Inflammatory macrophage treated with lipopolysaccharide for 4 hours (primary cell): ENCODE results near the gene SLC10A6.
A peak's percentile ranks its signal among the peaks of the same experiment; 100 is the strongest.

Experiments used
- DNase-seq: peaks from one replicate; pipeline ENCODE4 v3.0.0-alpha.2; 2020

Gene SLC10A6

DNA sequence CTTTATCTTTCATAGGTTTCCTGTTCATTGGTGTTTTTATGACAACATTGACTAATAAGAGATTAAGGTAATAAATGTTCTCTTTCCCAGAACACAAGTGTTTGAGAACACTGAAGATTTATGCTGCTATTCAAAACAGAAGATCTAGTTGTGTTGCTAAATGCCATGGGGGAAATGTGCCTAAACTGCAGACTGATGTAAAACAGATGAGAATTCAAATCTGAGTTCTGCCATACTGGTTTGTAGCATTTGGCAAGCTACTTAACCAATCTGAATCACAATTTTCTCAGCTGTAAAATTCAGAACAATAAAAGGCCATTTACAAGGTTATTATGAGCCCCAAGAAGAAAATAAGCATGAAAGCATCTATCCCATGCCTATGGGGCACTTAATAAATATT is 2.3 kb downstream of the SLC10A6 start:
- DNase-seq: no peak

DNA sequence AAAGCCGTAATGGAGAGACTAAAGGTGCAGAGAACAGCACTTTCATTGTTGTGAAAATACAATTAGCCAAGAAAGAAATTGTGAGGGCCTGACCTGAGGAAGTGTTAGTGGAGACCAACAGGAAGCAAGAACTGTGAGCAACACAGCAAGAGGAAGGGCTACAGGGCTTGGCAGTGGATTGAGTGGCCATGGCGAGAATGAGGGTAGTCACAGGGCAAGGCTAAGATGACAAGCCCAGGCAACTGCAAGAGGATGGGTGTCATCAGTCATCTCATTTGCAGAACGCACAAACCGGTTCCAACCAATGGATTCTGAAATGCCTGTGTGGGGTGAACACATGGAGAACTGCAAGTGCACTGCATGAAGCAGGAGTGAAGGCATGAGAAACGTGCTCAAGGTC is 3.6 kb downstream of the SLC10A6 start:
- peak; percentile 19 for DNase-seq

DNA sequence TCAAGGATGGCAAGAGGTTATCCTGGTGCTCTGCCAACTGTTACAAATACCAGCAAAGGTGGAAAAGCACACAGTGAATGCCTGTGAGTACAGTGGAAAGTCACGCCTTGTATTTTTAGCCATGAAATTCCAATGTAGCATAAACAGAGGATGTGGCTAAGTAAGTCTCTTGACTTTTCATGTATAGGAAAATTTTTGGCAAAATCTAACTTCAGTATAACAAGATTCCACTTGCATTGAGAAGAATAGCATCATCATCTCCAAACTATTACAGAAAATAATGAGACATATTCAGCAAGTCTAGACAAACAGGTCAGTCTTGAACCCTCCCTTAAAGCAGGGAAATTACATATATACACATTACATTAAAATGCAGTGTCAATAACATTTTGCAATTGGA is 7.9 kb downstream of the SLC10A6 start:
- DNase-seq: no peak

DNA sequence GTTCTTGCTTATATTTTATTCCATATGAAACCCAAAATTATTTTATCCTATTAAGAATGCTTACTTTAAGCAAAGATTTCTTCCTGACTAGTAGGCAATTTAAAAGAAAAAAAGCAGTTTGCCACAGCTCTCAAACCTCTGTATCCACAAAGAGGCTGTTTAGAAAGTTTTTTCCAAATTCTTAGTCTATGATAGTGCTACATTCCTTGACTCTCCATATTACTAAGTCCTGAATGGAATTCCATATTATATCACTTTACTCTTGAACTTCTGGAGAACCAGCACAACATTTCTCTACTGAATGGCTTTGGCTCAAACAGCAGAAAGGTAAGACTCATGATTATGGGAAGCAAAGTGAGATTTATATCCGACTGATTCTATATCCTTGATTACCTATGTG is 8.3 kb downstream of the SLC10A6 start:
- DNase-seq: no peak

DNA sequence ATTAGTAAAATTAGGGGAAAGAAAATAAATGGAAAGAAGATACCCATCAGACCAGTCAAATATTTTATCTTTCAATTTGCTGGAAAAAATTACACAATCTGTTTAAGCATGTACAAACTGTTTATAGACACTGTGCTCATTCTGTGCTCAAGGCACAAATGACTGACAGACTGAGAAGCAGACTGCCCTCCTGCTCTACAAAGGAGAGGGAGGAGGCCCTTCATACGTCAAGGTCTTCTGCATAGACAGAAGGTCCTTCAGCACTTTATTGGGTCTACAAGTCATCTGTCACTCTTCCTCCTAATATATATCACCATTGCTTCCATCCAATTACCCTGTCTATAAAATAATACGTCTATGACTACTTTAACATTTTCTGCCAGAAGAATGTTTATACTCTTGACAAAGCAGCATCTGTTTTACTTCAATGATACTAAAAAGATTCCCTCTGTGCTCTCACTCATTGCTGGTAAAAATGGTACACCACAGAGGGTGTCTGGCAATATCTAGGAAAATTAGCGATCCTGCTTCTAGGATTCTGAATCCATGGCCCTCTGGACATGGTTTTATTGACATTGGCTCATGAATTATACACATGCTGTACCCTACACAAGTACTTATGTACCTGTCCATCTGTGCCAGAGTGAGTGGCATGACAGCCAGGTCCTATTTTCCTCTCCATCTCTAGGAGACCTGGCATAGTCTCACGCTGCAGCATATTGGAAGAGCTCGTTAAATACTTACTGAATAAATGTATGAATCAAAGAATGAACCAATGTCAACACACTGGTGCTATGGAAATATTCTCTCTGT is 11.3 kb downstream of the SLC10A6 start:
- DNase-seq: no peak

DNA sequence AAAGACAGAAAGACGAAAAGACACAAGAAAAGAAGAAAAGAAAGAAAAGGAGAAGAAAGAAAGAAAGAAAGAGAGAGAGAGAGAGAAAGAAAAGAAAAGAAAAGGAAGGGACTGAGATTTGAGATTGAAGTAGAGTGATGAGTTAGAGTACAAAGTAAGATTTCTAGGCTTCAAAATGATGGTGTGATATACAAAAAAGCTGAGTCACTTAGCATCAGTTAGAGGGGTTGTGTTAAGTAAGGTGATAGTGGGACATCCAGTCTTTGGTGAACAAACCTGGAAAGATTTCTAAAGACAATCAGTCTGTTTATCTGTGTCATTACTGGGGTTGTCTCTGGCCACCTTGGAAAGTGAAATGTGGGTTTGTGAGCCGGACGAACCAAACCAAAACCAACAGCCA is 13.5 kb downstream of the SLC10A6 start:
- no peak for DNase-seq

DNA sequence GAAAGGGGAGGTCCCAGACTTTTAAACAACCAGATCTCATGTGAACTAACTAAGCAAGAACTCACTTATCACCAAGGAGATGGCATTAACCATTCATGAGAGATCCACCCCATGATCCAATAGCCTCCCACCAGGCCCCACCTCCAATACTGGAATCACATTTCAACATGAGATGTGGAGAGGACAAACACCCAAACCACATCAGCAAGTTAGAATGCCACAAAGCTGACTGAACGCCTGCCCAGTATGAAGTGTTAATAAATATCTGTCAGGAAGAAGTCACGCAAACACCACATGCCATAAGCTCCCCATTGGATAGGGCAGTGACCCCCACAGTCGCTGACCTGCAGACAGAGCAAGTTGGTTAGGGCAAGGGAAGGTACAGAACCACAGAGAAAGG is 14.3 kb downstream of the SLC10A6 start:
- no peak for DNase-seq

DNA sequence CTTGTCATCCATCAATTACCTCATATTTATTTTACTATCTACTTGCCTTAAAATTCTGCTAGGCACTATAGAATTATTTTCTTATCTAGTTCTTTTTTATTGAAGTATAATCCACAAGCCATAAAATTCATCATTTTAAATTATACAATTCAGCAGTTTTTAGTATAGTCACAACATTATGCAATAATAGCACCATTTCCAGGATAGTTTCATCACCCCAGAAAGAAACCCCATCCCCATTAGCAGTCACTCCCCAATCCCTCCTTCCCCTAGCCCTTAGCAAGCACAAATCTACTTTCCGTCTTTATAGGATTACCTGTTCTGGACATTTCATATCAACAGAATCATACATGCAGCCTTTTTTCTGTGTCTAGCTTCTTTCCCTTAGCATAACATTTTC is 15.6 kb downstream of the SLC10A6 start:
- DNase-seq: no peak

DNA sequence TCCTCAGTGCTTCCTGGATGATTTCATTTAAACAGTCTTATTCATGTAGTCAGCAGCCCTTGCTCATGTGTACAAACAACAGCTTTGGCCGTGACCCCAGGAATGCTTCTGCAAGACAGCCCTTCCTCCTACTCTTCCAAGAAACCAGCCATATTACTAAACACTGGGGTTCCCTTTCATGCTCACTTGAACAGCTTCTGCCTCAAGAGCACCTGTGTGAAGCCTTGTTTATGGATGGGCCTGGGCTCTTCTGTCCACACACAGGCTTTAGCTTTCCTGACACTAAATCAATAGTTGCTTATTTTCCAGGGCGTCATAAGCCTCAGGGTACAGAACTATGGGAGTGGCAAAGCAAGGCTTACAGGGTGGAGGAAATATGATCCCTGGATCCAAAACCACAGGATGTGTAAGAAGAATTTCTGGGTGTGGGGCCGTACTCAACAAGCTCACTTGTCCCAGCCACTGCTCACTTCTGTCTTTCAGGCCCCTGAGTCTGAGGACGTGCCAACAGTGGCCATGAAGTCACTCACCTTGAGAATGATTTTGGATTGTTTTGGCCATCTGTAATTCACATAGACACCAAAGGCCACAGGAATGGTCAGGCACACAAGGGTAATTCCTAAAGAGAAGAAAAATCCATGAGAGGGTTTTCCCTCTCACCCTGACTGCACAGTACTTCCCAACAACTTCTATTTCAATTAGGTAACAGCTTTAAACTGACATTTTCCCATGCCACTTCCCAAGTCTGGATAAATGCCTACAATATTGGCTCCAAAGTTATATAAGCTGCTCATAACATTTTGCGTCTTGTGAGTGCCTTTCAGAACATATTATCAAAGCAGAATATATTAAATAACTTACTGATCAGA is 17.7 kb downstream of the SLC10A6 start:
- peak; percentile 62 for DNase-seq

DNA sequence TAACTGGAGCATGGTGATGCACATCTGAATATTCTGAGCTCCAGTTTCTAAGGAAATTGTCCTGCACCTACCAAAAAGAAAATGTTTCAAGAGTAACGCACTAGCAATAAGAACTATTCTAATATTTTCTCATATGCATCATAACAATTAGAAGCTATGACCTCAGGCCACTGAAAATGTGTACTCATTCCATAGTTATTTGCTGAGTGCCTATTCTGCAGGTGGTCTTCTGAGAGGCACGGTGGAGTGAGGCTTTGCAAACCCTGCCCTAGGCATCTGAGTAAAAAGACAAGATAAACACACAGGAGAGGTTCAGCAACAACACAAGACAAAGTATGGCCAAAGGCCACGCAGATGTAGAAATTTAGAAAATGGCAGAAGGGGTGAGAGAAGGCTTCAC is 23.7 kb downstream of the SLC10A6 start:
- DNase-seq: no peak

DNA sequence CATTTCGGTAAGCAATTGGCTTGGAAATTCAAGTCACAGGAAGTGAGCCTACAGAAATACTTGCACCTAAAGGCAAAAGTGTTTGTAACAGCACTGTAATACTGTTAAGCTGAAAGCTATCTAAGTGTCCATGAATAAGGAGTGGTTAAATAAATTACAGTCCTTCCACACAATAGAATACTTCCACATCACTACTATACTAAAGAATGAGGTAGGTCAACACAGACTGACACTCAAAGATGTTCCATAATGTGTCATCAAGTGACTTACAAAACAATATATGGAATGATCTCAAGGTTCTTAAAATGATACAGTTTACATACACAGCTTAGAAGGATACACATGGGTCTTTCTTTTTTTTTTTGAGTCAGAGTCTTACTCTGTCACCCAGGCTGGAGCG is 27.0 kb downstream of the SLC10A6 start:
- no peak for DNase-seq

DNA sequence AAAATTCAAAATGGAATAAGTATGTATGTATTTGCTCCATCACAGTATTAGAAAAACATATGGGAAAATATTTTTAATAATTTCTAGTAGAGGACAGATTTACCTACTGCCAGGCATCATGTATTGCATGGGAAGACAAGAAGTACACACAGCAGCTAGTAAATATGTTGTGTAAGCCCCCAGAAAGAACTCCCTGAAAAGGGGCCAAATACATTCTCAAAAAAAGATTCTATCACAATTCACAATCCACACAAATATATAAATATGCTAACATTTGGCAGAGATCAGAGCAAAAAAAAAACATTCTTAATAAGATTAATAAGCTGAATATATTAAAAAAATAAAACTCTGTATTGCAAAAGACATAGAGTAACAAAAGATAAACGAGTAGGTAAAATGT is 28.0 kb downstream of the SLC10A6 start:
- DNase-seq: no peak

DNA sequence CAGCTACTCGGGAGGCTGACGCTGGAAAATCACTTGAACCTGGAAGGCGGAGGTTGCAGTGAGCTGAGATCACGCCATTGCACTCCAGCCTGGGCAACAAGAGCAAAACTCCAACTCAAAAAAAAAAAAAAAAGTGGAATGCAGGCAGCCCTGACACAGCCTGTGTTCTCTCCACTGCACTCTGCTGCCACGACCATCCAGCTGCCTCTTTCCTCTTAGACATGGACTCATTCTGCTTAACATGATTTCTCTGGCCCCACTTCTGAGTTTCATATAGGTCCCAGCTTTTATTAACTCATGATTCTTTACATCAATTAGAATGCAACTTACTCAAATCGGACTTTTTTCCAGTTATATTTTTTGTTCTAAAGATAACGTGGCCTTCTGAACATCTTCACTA is 29.6 kb downstream of the SLC10A6 start:
- DNase-seq: no peak

DNA sequence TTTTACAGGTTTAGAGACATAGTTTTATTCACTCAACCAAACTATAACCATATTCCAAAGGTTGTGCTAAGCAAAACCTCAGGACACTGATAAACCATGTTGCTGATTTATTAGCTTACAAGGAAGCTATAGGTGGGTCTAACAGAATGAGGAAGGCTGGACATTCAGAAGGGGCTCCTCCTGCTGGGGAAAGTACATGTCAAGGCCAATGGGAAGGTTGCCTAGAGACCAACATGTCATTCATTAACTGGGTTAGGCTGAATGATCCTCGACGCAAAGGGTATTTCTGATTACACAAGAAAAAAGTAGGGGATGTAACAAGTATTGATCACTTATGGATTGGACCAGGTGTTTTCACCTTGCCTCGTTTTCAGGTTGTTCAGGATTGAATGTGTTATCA is 30.3 kb downstream of the SLC10A6 start:
- DNase-seq: no peak

DNA sequence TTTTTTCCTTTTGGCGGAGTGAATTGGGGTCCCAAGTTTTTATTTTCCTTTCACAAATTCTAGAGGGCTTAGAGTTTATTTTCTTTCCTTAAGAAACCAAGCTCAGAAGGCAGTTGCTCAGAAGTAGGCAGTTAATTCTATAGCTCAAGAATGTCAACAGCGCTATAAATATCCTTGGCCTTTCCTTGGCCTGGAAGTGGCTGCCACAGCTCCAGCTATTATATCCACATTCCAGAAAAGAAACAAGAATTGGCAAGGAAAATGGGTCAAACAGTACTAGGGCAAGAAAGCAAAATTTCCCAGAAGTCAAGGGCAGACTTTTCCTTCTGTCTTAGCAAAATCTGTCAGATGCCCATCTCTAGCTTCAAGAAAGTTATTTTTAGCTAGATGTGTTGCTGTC is 31.0 kb downstream of the SLC10A6 start:
- DNase-seq: no peak

DNA sequence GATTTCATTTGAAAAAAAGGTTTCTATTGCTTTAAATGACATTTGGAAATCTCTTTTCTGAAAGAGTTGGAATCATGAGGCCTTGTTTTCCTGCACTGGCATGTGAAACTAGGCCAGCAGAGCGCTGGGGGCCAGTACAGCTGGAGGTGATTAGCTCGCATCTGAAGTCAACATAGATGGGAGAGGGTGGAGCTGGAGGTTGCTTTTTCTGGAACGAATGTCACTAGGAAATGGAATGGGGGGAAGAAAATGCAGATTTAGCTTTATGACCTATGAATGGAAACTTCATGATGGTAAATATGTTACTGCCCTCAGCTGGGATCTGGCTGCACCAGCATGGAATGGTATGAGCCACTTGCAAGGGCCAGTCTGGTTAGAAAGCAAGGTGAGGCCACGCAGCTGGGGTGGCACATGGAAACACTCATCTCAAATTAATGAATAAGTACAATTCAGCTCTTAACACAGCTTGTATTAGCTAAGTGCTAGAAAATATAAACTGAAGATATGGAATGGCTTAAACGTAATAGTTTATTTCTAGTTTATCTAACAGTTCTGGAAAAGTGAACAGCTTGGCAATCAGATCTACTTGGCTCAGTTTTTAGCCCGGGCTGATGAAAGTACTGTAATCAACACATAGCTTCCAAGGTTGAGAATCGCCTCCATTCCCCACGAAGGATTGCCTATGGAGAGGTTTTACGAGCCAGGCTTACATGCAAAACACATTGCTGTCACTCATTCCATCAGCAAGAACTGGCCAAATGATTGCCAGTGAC is 32.5 kb downstream of the SLC10A6 start:
- DNase-seq: no peak

DNA sequence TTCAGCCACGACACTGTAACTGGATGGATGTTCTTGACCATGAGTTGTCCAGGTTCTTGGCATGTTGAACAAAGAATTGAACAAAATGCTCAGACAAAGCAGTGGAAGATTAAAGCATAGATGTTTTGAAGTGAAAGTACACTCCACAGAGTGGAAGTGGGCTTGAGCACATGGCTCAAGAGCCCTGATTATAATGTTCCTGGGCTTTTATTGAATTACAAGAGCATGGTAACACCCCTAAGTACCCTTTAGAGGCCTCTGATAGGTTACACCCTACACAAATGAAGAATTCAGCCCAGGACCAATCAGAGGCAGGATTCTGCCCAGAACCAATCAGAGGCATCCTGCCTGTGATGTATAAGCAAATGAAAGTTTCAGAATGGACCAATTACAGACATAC is 33.5 kb downstream of the SLC10A6 start:
- no peak for DNase-seq

DNA sequence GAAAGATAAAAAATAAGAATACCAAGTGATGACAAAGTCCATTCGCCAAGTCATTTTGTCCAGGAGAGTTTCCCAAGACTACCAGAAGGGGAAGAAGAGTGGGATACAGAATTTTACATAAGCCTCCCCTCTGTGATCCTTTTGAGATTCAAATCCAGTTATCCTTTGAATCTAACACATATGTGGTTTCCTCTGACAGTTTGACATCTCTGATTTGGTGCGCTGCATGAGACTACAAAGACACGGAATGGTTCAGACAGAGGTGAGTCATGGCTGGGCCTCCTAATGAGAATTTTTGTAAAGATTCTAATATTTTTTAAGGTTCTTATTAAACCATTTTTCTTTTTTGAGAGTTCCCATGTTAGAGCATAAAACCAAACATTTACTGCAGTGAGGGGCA is 38.3 kb downstream of the SLC10A6 start:
- DNase-seq: no peak

DNA sequence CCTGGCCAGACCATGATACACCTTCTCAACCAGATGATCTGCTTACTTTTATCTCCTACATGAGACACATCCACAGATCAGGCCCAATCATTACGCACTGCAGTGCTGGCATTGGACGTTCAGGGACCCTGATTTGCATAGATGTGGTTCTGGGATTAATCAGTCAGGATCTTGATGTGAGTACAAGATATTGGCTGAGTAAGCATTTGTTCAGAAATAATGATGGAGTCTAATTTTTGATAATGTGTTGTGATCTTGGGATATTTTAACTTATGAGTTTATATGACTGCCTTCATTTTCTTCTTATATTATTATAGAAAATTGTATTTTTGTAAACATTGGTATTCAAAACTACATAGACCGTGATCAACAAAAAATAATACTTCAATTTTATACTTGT is 39.4 kb downstream of the SLC10A6 start:
- DNase-seq: no peak

DNA sequence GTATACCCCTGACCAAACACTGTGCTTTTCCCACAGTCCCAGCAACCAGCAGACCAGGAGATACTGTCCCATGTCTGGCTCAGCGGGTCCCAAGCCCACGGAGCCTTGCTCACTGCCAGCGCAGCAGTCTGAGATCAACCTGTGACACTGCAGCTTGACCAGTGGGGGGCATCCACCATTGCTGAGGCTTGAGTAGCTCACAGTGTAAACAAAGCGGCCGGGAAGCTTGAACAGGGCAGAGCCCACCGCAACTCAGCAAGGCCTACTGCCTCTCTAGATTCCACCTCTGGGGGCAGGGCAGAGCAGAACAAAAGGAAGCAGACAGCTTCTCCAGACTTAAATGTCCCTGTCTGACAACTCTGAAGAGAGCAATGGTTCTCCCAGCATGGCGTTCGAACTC is 58.1 kb downstream of the SLC10A6 start:
- DNase-seq: no peak

DNA sequence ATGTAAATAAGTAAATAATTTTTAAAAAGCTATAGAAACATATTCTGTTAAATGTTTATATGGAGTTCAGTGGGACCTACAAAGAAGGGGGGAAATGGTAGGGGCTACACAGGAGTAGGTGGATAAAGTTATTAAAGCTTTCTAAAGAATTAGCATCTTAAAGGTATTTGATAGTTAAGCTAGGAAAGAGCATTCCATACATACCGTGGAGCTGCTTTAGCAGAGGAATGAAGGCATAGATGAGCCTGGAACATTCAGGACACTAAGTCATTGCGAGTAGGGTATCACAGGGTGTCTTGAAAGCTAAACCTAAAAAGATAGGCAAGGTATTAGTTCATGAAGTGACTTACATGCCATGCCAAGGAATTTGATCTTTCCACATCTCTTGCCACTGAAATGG is 60.4 kb downstream of the SLC10A6 start:
- DNase-seq: no peak

DNA sequence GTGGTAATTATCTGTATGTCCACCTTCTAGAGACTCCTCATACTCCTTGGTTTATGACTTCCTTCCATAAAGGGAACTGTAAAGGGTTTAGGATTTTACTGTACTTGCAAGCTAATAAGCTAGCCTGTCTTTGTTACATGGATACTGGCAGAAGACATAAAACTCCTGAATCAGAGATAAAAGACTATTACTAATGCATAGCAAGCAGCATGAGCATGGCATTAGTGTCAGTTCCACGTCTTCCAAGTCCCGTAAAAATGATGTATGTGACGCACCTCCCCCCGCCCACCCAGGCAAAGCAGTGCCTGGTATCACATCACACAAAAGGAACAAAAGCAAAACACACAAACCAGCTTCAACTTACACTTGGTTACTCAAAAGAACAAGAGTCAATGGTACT is 71.0 kb downstream of the SLC10A6 start:
- DNase-seq: no peak

DNA sequence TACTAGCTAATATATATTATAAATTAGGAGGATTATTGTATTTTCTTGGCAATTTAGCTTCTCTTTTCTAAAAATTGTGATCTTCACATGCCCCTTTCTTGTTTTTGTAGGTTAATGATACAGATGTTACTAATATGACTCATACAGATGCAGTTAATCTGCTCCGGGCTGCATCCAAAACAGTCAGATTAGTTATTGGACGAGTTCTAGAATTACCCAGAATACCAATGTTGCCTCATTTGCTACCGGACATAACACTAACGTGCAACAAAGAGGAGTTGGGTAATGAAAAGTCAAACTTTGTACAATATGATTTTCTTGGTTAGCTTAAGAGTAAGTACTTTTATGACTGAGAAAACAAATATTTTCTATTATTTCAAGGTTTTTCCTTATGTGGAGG is 74.1 kb downstream of the SLC10A6 start:
- no peak for DNase-seq
